AG04449 (cell line): ENCODE data around the gene TRPM1.

ENCODE experiments used
- CTCF ChIA-PET: fragments of 350-600 bp; formaldehyde crosslinking; extraction: SDS; loops from one replicate; lab custom pipeline; 2021; ENCODE audit warnings: antibody characterized with exemption; lab: Yijun Ruan, JAX
- POLR2A ChIA-PET: fragments of 400-600, 350-600 bp; formaldehyde crosslinking; extraction: SDS; loops from one replicate; lab custom pipeline; 2020; ENCODE audit warnings: antibody characterized with exemption, inconsistent platforms; lab: Yijun Ruan, JAX
- DNase-seq: peaks from one replicate; pipeline ENCODE4 v3.0.0-alpha.2; 2010; ENCODE audit warnings: low read depth, low spot score
- H3K4me3 ChIP-seq: 2 replicates; pipeline ENCODE4 v1.5.1; 2011; ENCODE audit warnings: low read depth, mild to moderate bottlenecking, control low read depth, low read length
- TF ChIP-seq, protein P1 (sequence below): IDR thresholded peaks from one replicate; pipeline ENCODE4 v1.5.1; 2011; ENCODE audit warnings: mild to moderate bottlenecking, moderate library complexity, low read length, control low read depth, inconsistent platforms; ENCODE audit not compliant: insufficient read depth; ENCODE audit errors: missing control alignments

TRPM1 gene

DNA sequence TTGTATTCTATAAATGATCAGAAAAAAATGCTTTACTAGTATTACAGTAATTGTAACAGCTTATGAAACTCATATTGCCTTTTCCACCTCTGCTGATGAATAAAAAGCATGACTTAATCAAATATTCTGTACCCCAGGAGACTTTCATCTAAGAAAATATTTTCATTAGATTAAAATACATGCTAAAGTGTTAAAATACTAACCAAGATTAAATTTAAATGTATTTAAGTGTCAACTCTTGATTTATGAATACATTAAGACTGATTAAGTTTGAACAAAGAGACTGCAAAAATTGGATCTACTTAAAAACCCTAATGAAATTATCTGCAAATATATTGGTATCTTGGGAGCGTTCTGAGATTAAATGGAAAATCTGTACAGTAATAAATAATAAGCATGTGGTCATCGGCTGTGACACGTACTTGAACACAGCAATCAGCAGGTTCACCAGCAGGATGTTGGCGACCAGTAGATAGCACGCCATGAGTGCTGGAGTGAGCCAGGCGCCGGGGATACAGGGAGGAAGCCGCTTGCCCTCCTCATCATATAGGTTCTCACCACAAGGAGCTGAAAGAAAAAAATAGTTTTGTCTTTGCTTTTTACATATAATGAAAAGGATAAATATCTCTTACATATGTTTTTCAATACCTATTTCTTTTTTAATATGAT lies 73.5 kb downstream of the TRPM1 start:
- TF ChIP-seq, protein P1, sequence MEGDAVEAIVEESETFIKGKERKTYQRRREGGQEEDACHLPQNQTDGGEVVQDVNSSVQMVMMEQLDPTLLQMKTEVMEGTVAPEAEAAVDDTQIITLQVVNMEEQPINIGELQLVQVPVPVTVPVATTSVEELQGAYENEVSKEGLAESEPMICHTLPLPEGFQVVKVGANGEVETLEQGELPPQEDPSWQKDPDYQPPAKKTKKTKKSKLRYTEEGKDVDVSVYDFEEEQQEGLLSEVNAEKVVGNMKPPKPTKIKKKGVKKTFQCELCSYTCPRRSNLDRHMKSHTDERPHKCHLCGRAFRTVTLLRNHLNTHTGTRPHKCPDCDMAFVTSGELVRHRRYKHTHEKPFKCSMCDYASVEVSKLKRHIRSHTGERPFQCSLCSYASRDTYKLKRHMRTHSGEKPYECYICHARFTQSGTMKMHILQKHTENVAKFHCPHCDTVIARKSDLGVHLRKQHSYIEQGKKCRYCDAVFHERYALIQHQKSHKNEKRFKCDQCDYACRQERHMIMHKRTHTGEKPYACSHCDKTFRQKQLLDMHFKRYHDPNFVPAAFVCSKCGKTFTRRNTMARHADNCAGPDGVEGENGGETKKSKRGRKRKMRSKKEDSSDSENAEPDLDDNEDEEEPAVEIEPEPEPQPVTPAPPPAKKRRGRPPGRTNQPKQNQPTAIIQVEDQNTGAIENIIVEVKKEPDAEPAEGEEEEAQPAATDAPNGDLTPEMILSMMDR, result no peak
- CTCF ChIA-PET, result interaction anchor here (2.2 kb wide), 1 partner anchor 101 kb away, joined by 8 read pairs; no protein-coding TSS in a partner anchor
- no peak for DNase-seq
- POLR2A ChIA-PET, result no interaction called here
- H3K4me3 ChIP-seq, result no peak overlapping the region

DNA sequence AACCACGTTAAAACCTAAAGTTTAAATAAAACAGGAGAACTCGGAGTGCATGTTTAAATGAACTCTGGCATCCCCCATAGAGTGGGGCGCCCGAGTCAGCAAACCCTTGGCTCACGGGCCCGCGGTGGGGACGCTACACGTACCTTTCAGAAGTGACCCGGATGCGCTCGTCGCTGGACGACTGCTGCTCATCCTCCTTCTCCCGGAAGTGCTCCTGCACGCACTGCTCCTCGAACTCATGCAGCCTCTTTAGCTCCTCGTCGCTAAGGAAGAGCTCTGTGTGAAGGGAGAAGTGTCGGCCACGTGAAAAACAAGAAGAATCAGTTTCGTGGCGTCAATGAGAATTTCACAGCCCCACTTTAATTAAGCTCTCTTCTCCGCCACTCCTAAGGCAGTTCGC lies 75.5 kb downstream of the TRPM1 start:
- CTCF ChIA-PET, result interaction anchor here (1.0 to 2.2 kb wide), 4 partner anchors 9 to 103 kb away, joined by 3 to 8 read pairs (median 4); no protein-coding TSS in a partner anchor

DNA sequence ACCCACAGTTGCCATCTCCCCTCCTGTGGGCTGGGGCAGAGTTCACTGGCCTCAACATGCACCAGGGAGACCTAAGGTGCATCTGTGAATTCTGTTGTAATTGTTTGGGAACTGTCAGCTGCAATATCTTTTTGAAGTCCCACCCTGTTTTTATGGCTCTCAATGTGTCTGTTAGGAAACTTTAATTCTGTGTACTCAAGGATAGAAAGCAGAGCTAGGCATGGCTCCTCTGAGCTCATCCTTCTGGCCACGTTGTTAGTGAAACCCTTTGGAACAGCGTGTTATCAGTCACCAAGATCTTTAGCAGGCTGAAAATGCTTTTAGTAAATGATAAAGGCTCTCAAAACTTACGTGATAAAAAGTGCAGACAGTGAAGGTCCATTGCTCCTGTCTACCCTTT lies 76.5 kb downstream of the TRPM1 start:
- CTCF ChIA-PET, result interaction anchor here (1.2 to 3.1 kb wide), 4 partner anchors 8 to 104 kb away, joined by 3 to 9 read pairs (median 6); partner anchors contain the start of gene MTMR10
- DNase-seq, result no peak
- POLR2A ChIA-PET, result no interaction called here
- TF ChIP-seq, protein P1, result no peak
- H3K4me3 ChIP-seq, result no peak overlapping the region

More for the DNA sequence above, 75.5 kb downstream of the TRPM1 start:
- H3K4me3 ChIP-seq, result no peak overlapping the region
- TF ChIP-seq, protein P1, result no peak
- POLR2A ChIA-PET, result no interaction called here
- no peak for DNase-seq

DNA sequence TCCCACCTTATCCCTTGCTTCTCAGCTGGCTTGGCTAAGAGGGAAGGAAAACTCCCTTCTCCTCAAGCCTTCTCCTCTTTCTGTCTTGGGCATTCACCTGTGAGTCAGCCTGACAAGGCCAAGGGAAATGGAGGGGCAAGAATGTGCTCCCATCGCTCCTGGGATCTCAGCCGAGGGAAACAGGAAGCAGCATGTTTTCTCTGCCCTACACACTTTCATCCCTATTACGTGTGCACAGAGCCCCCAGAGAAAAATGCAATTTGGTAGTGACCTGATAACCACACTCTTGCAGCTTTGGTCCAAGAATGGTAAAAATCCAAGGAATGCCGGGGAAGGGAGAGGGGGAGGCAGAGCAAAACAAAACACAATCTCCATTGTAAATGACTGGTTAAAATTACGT lies 77.2 kb downstream of the TRPM1 start:
- CTCF ChIA-PET, result interaction anchor here (1.2 to 3.1 kb wide), 4 partner anchors 8 to 105 kb away, joined by 3 to 9 read pairs (median 6); partner anchors contain the start of gene MTMR10
- H3K4me3 ChIP-seq, result peak overlapping the region; percentile 27; the same call in 1 of the 2 replicates
- TF ChIP-seq, protein P1, result no peak

DNA sequence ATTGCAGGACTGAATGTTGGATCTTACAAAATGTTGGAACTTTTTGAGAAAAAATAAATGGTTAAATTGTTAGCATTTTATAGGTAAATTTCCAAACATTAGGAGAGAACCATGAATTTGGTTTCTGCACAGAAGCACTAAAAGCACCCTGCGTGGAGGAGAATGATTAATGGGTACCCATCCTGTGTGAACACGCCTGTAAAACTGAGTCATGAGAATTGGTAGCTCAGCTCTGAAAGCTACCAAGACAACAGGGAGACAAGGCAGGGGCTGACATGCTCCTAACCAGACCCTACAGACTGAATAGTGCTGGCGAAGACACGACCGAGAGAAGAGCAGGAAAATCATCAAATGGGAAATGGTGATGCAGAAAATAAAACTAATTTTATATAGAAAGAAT lies 77.7 kb downstream of the TRPM1 start:
- no peak for DNase-seq
- CTCF ChIA-PET, result interaction anchor here (1.6 to 3.1 kb wide), 3 partner anchors 9 to 105 kb away, joined by 3 to 9 read pairs (median 7); no protein-coding TSS in a partner anchor
- TF ChIP-seq, protein P1, result no peak
- POLR2A ChIA-PET, result no interaction called here
- H3K4me3 ChIP-seq, result no peak overlapping the region

More for the DNA sequence above, 77.2 kb downstream of the TRPM1 start:
- POLR2A ChIA-PET, result no interaction called here
- DNase-seq, result peak; percentile 97

DNA sequence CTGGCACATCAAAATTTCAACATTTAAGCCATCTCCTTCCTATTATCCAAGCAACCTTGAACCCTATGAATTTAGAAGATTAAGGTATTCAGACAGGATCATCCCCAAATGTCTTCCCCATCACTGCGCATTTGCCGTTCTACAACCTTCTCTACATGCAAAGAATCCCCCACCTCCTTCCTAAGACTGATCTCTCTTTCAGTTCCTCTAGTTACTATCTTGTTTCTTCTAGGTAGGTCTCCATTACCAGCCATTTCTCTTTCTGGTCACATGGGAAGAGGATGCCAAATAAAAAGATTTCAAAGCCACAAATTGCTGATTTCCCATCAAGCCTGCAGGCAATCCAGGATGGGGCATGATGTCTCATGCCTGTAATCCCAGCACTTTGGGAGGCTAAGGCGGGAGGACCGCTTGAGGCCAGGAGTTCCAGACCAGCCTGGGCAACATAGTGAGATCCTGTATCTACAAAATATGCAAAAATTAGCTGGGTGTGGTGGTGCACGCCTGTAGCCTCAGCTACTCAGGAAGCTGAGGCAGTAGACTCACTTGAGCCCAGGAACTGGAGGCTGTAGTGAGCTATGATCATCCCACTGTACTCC lies 80.4 kb downstream of the TRPM1 start:
- POLR2A ChIA-PET, result no interaction called here
- CTCF ChIA-PET, result no interaction called here
- TF ChIP-seq, protein P1, result no peak
- no peak overlapping the region for H3K4me3 ChIP-seq
- DNase-seq, result no peak
